ENCODE measurements around the gene HARS1.
A peak's percentile ranks its signal among the peaks of the same experiment; 100 is the strongest.
"Not testable (repeated sequence)": the region's sequence is repeated elsewhere in the genome, so short reads cannot be mapped to it uniquely, and the experiment has no call there.

Gene HARS1

GRCh38 chr5:140718266-140718592 is 27.1 kb upstream of the HARS1 start:
- peak overlapping the region; percentile 39 for H3K4me3 ChIP-seq (replicated peaks; ENCODE audit: low read depth, low read length)
- no peak for DNase-seq (ENCODE audit: extremely low read depth, insufficient read length)
- no peak for TF ChIP-seq CTCF (IDR thresholded peaks at IDR 0.05; ENCODE audit: insufficient read depth, low read length, poor library complexity, severe bottlenecking)
- no peaks in the 10 kb centered on the region for H3K36me3 ChIP-seq (ENCODE audit: control insufficient read depth, insufficient read depth, low read length)
- no peaks in the 10 kb centered on the region for H3K27me3 ChIP-seq (replicated peaks; ENCODE audit: control insufficient read depth, insufficient read depth, low read length)

GRCh38 chr5:140716238-140716637 is 25.1 kb upstream of the HARS1 start:
- not testable (repeated sequence) for H3K27me3 ChIP-seq (replicated peaks; ENCODE audit: control insufficient read depth, insufficient read depth, low read length); H3K4me3 ChIP-seq (replicated peaks; ENCODE audit: low read depth, low read length); H3K36me3 ChIP-seq (ENCODE audit: control insufficient read depth, insufficient read depth, low read length); DNase-seq (ENCODE audit: extremely low read depth, insufficient read length)

- Histone ChIP-seq H3K4me3 (replicated peaks; ENCODE audit: low read depth, low read length) (no peak overlapping the region), H3K36me3 (ENCODE audit: control insufficient read depth, insufficient read depth, low read length) (no peaks in the 10 kb centered on the region), H3K27me3 (replicated peaks; ENCODE audit: control insufficient read depth, insufficient read depth, low read length) (no peaks in the 10 kb centered on the region)
- no peak for DNase-seq (ENCODE audit: extremely low read depth, insufficient read length)
- TF ChIP-seq CTCF (IDR thresholded peaks at IDR 0.05; ENCODE audit: insufficient read depth, low read length, poor library complexity, severe bottlenecking) = no peak
These were observed 22.5 kb upstream of the HARS1 start for GRCh38 chr5:140713562-140714094.

GRCh38 chr5:140711794-140712193 is 20.6 kb upstream of the HARS1 start:
- H3K36me3 ChIP-seq (ENCODE audit: control insufficient read depth, insufficient read depth, low read length) = no peaks in the 10 kb centered on the region; the same call in 1 of the 2 replicates
- DNase-seq (ENCODE audit: extremely low read depth, insufficient read length) = no peak
- TF ChIP-seq CTCF (IDR thresholded peaks at IDR 0.05; ENCODE audit: insufficient read depth, low read length, poor library complexity, severe bottlenecking) = no peak
- no peak overlapping the region for H3K4me3 ChIP-seq (replicated peaks; ENCODE audit: low read depth, low read length)
- H3K27me3 ChIP-seq (replicated peaks; ENCODE audit: control insufficient read depth, insufficient read depth, low read length) = no peaks in the 10 kb centered on the region

GRCh38 chr5:140710899-140711552 is 19.9 kb upstream of the HARS1 start:
- H3K27me3 ChIP-seq (replicated peaks; ENCODE audit: control insufficient read depth, insufficient read depth, low read length) = no peaks in the 10 kb centered on the region
- H3K4me3 ChIP-seq (replicated peaks; ENCODE audit: low read depth, low read length) = peak overlapping the region; percentile 67
- DNase-seq (ENCODE audit: extremely low read depth, insufficient read length) = peak; percentile 89
- TF ChIP-seq CTCF (IDR thresholded peaks at IDR 0.05; ENCODE audit: insufficient read depth, low read length, poor library complexity, severe bottlenecking) = no peak
- peaks cover 1% of the 10 kb centered on the region; the same call in 1 of the 2 replicates for H3K36me3 ChIP-seq (ENCODE audit: control insufficient read depth, insufficient read depth, low read length)

- H3K27me3 ChIP-seq (replicated peaks; ENCODE audit: control insufficient read depth, insufficient read depth, low read length); H3K4me3 ChIP-seq (replicated peaks; ENCODE audit: low read depth, low read length); DNase-seq (ENCODE audit: extremely low read depth, insufficient read length); H3K36me3 ChIP-seq (ENCODE audit: control insufficient read depth, insufficient read depth, low read length): not testable (repeated sequence)
These were observed 17.6 kb upstream of the HARS1 start for GRCh38 chr5:140708787-140709186.

GRCh38 chr5:140707812-140708211 is 16.6 kb upstream of the HARS1 start:
- no peak for TF ChIP-seq CTCF (IDR thresholded peaks at IDR 0.05; ENCODE audit: insufficient read depth, low read length, poor library complexity, severe bottlenecking)
- peaks cover 11% of the 10 kb centered on the region for H3K36me3 ChIP-seq (ENCODE audit: control insufficient read depth, insufficient read depth, low read length)
- H3K4me3 ChIP-seq (replicated peaks; ENCODE audit: low read depth, low read length) = no peak overlapping the region
- no peaks in the 10 kb centered on the region for H3K27me3 ChIP-seq (replicated peaks; ENCODE audit: control insufficient read depth, insufficient read depth, low read length)
- DNase-seq (ENCODE audit: extremely low read depth, insufficient read length) = no peak

Data from GM06990 (cell line).